HG02571 (cell line): ENCODE results near the gene ZNF655.
"Not testable (repeated sequence)": the region's sequence is repeated elsewhere in the genome, so short reads cannot be mapped to it uniquely, and the experiment has no call there.

ENCODE experiments used
- ATAC-seq: cut with Tn5 transposase; IDR thresholded peaks from one replicate; pipeline ENCODE4 v1.9.1; 2021; ENCODE audit warnings: mild to moderate bottlenecking, moderate library complexity; ENCODE audit not compliant: unreplicated experiment

Gene ZNF655

DNA sequence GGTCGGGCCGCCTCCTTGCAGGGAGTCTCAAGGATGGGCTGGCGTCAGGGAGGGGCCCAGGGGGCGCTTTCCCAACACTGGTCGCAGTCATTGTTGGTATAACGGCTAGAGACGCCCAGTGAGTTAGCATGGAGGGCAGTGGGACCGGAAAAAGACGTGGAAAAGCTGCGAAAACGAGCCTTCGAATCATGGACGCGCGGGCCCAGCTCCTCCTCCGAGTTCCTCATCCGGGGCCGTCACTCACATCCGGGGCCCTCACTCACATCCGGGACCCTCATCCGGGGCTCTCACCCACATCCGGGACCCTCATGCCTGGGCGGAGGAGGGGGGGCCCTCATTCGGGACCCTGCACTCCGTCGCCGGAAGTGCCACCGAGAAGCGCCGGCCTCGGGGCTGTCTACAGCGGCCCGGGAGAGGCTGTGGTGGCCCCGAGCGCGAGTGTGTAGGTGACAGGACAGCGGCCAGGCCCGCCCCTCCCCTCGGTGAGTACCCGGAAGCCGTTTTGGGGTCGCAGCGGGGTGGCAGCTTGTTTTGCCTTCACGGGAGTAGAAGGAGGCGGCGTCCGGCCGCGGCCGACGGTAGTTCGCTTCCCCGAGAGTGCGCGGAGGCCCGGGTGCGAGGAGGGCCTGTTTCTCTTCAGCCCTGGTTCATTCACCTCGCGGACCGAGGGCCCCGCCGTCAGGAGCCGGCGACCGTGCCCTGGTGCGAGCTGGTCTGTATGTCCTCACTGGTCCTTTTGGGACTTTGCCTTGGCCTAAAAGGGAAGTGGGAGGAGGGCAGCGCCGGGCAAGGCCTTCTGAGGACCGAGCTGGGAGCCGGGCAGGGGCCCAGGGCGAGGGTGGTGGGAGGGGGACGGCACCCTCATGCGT is at the start of gene ZNF655:
TSS of gene ZNF655 (plus strand) at position 337 of the 869 bp plus-strand sequence. CDS start 1,918 bp downstream, outside the sequence.
- ATAC-seq: peak; percentile 87

DNA sequence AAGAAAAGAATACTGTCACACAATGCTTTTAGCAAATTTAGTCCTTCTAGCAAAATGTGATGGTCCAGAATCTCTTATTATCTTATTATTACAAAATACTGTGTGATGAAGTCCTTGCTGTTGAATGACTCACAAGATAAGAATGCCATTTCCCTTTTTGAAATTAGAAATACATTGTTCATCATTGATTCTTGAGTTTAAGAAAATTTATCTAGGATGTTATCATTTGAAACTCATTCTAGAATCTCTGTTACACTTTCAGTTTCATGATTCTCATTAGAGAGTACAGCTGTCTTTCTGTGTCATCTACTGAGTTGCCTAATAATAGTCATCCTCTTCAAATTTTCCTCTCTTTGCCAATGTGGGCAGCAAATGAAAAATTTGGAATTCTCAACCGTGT is 44.4 kb upstream of the ZNF655 start:
- ATAC-seq: no peak

DNA sequence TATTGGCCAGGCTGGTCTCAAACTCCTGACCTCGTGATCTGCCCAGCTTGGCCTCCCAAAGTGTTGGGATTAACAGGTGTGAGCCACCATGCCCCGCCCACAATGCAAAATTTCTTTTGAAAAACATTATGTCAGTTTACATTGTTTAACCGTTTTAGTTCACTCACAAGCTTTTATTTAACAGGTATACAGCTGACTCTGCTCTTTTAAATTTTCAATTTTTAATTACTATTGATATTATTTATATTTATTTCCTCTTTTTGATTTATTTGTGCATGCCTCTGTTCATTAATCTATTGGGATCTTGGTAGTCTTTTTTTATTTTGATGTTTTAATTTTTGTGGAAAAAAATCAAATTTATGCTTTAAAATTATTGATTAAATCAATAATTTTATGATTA is 37.0 kb upstream of the ZNF655 start:
- ATAC-seq: no peak

DNA sequence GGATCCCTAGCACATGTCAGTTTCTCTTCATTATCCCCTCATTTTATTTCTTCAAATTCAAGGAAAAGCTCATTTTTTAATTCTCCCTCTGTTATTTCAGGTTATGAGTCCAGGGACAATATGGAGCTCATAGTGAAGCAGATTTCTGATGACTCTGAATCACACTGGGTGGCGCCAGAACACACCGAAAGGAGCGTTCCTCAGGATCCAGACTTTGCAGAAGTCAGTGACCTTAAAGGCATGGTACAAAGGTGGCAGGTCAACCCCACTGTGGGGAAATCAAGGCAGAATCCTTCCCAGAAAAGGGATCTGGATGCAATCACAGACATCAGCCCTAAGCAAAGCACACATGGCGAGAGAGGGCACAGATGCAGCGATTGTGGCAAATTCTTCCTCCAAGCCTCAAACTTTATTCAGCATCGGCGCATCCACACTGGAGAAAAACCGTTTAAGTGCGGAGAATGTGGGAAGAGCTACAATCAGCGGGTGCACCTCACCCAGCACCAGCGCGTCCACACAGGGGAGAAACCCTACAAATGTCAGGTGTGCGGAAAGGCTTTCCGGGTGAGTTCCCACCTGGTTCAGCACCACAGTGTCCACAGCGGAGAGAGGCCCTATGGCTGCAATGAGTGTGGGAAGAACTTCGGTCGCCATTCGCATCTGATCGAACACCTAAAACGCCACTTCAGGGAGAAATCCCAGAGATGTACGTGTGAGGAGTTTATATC is 32.6 kb upstream of the ZNF655 start:
- no peak for ATAC-seq

DNA sequence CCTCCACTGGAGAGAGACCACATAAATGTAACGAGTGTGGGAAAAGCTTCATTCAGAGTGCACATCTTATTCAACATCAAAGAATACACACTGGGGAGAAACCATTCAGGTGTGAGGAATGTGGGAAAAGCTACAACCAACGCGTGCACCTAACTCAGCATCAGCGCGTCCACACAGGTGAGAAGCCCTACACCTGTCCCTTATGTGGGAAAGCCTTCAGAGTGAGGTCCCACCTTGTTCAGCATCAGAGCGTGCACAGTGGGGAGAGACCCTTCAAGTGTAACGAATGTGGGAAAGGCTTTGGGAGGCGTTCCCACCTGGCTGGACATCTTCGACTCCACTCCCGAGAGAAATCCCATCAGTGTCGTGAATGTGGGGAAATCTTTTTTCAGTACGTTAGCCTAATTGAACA is 27.1 kb upstream of the ZNF655 start:
- no peak for ATAC-seq

DNA sequence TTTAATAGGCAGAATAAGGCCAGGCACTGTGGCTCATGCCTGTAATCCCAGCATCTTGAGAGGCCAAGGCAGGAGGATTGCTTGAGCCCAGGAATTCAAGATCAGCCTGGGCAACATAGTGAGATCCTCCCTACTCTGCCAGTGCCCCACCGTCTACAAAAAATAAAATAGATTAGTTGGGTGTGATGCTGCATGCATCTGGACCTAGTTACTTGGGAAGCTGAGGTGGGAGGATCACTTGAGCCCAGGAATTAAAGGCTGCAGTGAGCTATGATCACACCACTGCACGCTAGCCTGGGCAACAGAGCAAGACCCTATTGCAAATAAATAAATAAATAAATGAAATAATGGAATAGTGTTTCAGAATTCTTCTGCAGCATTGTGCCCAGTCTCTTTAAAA is 22.8 kb upstream of the ZNF655 start:
- ATAC-seq: no peak

DNA sequence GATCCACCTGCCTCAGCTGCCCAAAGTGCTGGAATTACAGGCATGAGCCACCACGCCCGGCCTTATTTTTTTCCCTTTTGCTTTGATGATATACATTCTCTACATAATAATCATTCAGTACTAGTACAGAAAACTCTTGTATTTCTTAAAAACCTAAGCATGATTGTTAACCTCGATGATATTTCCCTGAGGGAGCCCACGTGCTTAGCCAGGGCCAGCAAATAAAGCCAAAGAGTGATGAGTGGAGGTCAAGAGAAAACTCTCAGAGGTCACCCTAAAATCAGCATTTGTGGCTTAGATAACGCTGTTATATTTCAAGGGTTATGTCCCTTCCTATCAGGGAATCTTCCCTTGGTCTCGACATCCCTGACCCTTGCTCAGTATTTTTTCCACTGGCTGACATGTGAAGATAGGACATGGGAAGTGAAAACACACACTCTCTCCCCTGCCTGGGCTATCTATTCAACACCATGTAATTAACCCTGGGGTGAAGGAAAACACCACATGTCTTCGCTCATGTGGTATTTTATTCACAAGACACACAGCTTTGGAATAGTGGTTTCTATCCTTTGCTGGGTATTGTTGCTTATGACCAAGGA is 19.1 kb upstream of the ZNF655 start:
- ATAC-seq: no peak

DNA sequence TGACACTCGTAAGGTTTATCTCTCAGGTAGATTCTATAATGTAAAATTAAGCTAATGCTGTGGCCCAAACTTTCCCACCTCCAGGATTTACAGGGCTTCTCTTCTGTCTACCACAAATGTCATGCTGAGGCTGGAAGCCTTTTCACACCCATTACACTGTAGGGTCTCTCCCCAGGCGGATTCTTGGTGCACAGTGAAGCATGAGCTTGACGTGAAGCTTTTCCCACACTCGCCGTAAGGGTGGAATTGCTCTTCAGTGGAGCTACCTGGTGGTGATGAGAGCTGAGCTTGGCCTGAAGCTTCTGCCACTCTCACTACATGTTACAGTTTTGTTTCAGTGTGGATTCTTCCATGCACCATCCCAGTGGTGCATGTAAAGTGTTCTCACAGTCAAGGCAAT is 17.9 kb upstream of the ZNF655 start:
- no peak for ATAC-seq

DNA sequence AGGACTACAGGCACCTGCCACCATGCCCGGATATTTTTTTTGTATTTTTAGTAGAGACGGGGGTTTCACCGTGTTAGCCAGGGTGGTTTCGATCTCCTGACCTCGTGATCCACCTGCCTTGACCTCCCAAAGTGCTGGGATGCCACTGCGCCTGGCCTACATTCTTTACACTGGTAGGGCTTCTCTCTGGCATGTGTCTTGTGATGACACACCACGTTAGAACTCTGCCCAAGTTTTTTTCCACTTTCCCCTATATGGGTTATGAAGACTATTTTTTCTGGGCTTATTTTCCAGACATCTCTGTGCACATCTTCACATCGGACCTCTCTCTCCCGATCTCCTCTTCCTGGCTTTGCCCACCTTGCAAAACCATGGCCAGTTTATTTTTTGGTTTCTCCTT is 17.2 kb upstream of the ZNF655 start:
- ATAC-seq: no peak

GRCh38 chr7:99543081-99543671 is 15.3 kb upstream of the ZNF655 start:
- ATAC-seq: no peak

DNA sequence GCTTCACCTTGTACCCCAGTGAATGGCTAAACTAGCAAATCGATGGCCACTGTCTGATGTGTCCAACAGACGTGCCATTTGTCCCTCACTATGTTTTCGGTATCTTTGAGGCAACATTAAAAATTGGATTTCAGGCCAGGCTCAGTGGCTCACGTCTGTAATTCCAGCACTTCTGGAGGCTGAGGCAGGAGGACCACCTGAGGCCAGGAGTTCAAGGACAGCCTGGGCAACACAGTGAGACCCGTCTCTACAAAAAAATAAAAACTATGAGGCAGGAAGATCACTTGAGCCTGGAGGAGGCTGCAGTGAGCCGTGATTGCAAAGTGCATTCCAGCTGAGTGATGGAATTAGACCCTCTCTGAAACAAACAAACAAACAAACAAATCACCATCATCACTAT is 14.5 kb upstream of the ZNF655 start:
- ATAC-seq: no peak

DNA sequence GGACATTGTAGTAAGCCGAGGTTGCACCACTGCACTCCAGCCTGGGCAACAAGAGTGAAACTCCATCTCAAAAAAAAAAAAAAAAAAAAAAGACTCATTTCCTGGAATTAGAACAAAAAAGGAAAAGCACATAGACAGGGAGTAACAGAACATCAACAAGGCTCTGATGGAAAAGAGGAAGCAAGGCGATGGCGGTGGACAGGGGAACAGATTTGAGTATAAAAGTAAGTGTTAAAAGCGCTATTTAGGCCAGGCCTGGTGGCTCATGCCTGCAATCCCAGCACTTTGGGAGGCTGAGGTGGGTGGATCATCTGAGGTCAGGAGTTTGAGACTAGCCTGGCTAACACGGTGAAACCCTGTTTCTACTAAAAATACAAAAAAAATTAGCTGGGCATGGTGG is 13.1 kb upstream of the ZNF655 start:
- ATAC-seq: not testable (repeated sequence)

GRCh38 chr7:99549545-99549944 is 8.9 kb upstream of the ZNF655 start:
- not testable (repeated sequence) for ATAC-seq

DNA sequence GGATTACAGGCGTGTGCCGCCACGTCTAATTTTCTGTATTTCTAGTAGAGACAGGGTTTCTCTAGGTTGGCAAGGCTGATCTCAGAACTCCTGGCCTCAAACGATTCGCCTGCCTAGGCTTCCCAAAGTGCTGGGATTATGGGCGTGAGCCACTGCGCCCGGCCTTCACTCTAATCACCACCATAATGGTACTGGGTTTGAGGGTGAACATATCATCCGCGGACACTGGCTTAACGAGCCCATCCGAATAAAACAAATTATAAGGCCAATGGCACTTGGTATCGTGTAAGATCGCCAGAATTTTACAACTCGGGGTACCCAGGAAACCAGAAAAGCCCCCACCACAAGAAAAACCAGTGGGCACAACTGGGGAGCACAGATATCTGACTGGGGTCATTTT is 7.1 kb upstream of the ZNF655 start:
- no peak for ATAC-seq

- peak; percentile 93 for ATAC-seq
Observed at GRCh38 chr7:99551767-99552463, 6.5 kb upstream of the ZNF655 start, which contains the start of gene FAM200A. FAM200A (minus strand) TSS chr7:99552114; CDS start chr7:99548407, 3,707 bp downstream.

DNA sequence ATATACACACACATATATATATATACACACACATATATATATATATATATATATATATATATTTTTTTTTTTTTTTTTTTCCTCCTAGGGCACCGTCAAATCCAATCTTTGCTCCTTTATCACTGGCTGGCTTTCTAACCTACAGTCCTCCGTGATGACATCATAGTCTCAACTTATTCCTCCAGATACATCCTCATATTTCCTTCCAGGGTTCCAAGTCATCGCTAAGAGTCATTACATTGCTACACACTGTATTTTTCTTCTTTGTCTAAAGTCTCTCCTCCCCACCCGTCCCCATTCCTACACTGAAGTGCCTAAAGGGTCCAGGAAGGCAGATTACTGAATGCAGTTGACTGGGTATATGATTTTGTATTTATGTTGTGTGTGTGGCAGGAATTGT is 5.4 kb upstream of the ZNF655 start:
- no peak for ATAC-seq

DNA sequence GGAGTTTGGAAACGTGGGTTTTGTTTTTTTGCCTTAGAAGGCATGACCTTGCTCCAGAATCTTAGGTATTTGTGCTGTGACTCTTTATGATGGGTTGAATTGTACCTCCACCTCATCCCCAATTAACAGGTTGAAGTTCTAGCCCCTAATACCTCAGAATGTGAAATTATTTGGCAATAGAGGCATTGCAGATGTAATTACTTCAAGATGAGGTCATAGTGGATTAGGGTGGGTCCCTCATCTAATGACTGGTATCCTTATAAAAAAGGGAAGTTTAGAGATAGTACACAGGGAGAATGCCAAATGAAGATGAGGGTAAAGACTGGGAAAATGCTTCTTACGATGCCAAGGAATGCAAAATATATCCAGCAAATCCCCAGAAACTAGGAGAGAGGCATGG is 3.5 kb upstream of the ZNF655 start:
- ATAC-seq: no peak

DNA sequence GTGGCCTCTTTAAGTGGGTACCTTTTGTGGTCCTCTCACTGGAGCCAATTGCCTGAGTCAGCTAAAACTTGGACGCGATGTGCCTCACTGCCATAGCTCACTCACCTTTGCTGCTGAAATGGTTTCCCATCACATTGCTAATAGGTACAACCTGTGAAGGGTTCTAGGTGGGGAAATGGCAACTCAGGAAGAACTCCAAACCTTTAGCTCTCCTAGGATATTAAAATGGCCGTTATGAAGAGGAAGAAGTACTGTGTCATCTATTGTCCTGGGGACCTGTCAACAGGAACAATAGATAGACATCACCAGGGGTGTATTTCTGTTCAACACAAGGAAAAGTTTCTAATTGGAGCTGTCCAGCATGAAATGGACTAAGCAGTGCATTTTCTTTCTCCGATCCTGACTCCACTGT is 1.2 kb upstream of the ZNF655 start:
- no peak for ATAC-seq

- peak; percentile 41 for ATAC-seq
Observed at GRCh38 chr7:99557940-99558305, 519 bp upstream of the ZNF655 start.

- no peak for ATAC-seq
Observed at GRCh38 chr7:99559175-99559915, 903 bp downstream of the ZNF655 start.
